SIG-M5 treated with dmso at 0.1 percent for 504 hours (cell line): ENCODE measurements around the gene R3HCC1L.
"Not testable (repeated sequence)": the region's sequence is repeated elsewhere in the genome, so short reads cannot be mapped to it uniquely, and the experiment has no call there.

Experiments
- DNase-seq: peaks from one replicate; lab custom pipeline; 2025; ENCODE audit not compliant: unreplicated experiment; lab: John Stamatoyannopoulos, UW

Gene R3HCC1L

GRCh38 chr10:98128802-98129201 lies 5.7 kb upstream of the R3HCC1L start:
- DNase-seq = no peak

GRCh38 chr10:98131619-98132018 lies 2.8 kb upstream of the R3HCC1L start:
- DNase-seq = no peak

GRCh38 chr10:98133075-98133752 lies 1.2 kb upstream of the R3HCC1L start:
- DNase-seq = not testable (repeated sequence)

GRCh38 chr10:98134117-98134430 lies 383 bp upstream of the R3HCC1L start:
- DNase-seq = no peak

- DNase-seq = no peak
These were observed 904 bp downstream of the R3HCC1L start for GRCh38 chr10:98135222-98135899.

GRCh38 chr10:98136775-98137174 lies 2.3 kb downstream of the R3HCC1L start:
- not testable (repeated sequence) for DNase-seq

GRCh38 chr10:98138031-98138430 lies 3.6 kb downstream of the R3HCC1L start:
- DNase-seq = no peak

GRCh38 chr10:98139431-98139830 lies 5.0 kb downstream of the R3HCC1L start:
- no peak for DNase-seq

- DNase-seq = no peak
These were observed 7.1 kb downstream of the R3HCC1L start for GRCh38 chr10:98141484-98142073.

- no peak for DNase-seq
These were observed 10.5 kb downstream of the R3HCC1L start for GRCh38 chr10:98144985-98145384.

GRCh38 chr10:98149858-98150257 lies 15.4 kb downstream of the R3HCC1L start:
- DNase-seq = no peak

- DNase-seq = no peak
These were observed 16.1 kb downstream of the R3HCC1L start for GRCh38 chr10:98150544-98150943.

GRCh38 chr10:98152778-98153177 lies 18.3 kb downstream of the R3HCC1L start:
- DNase-seq = not testable (repeated sequence)

- DNase-seq = not testable (repeated sequence)
These were observed 18.9 kb downstream of the R3HCC1L start for GRCh38 chr10:98153213-98153958.

- DNase-seq = no peak
These were observed 19.6 kb downstream of the R3HCC1L start for GRCh38 chr10:98154076-98154475.

GRCh38 chr10:98158576-98158975 lies 24.1 kb downstream of the R3HCC1L start:
- no peak for DNase-seq

- DNase-seq = no peak
These were observed 29.5 kb downstream of the R3HCC1L start for GRCh38 chr10:98163941-98164340.

GRCh38 chr10:98167191-98167590 lies 32.7 kb downstream of the R3HCC1L start:
- no peak for DNase-seq

- DNase-seq = no peak
These were observed 33.7 kb downstream of the R3HCC1L start for GRCh38 chr10:98168147-98168546.

GRCh38 chr10:98168766-98169165 lies 34.3 kb downstream of the R3HCC1L start:
- DNase-seq = no peak

- no peak for DNase-seq
These were observed 34.9 kb downstream of the R3HCC1L start for GRCh38 chr10:98169379-98169778.
